GM12878 (cell line): ENCODE results near the gene MFAP3L.

Experiments
- CEBPB ChIP-seq, 2 experiments: fragments of 150-350 bp in 1 of 2; IDR thresholded peaks; 2 replicates each; pipeline ENCODE4 v1.6.1; 2012 to 2014; ENCODE audit warnings: low read depth in 2 of 2, low read length in 2 of 2, borderline replicate concordance in 1 of 2, inconsistent platforms in 1 of 2
- CREB1 ChIP-seq: IDR thresholded peaks from 2 replicates; pipeline ENCODE4 v1.6.1; 2012; ENCODE audit warnings: low read depth, mild to moderate bottlenecking, inconsistent platforms
- KDM1A ChIP-seq: fragments of 200-600 bp; sonication (generic); IDR thresholded peaks from 2 replicates; pipeline ENCODE4 v1.6.1; 2016; ENCODE audit warnings: borderline replicate concordance
- SP1 ChIP-seq: IDR thresholded peaks from one replicate; pipeline ENCODE4 v1.6.1; 2011; ENCODE audit warnings: low read depth, low read length
- SPI1 ChIP-seq: IDR thresholded peaks from 2 replicates; pipeline ENCODE4 v1.6.1; 2011; ENCODE audit warnings: low read depth, mild to moderate bottlenecking, low read length, moderate library complexity, borderline replicate concordance; ENCODE audit not compliant: insufficient read depth
- SRF ChIP-seq, 2 experiments: IDR thresholded peaks; 2 replicates each; pipeline ENCODE4 v1.6.1; 2011; ENCODE audit warnings: low read depth in 2 of 2, low read length in 2 of 2, mild to moderate bottlenecking in 1 of 2, moderate library complexity in 1 of 2
- TF ChIP-seq, protein P1 (sequence below): fragments of 150-350 bp; IDR thresholded peaks from 2 replicates; pipeline ENCODE4 v1.6.1; 2014; ENCODE audit warnings: mild to moderate bottlenecking, low read depth, low read length
- TF ChIP-seq, protein P2 (sequence below): fragments of 450-650 bp; IDR thresholded peaks from 2 replicates; pipeline ENCODE4 v1.6.1; 2016; ENCODE audit warnings: mild to moderate bottlenecking, moderate library complexity, borderline replicate concordance
- TF ChIP-seq, protein P3 (sequence below), 3 experiments: IDR thresholded peaks in 2 of 3; conservative IDR thresholded peaks in 1 of 3; 2 replicates each; pipeline ENCODE4 v1.5.1; 2011; ENCODE audit warnings: low read depth in 3 of 3, low read length in 3 of 3, mild to moderate bottlenecking in 3 of 3, control low read depth in 2 of 3, moderate library complexity in 2 of 3, inconsistent platforms in 1 of 3, mixed read lengths in 1 of 3; ENCODE audit not compliant: control insufficient read depth in 2 of 3, insufficient read depth in 1 of 3; ENCODE audit errors: extremely low read depth in 1 of 3
- TF ChIP-seq, protein P4 (sequence below): IDR thresholded peaks from 2 replicates; pipeline ENCODE4 v1.6.1; 2012; ENCODE audit warnings: low read depth, low read length, improper control_type of control experiment
- TF ChIP-seq, protein P5 (sequence below): fragments of 450-650 bp; IDR thresholded peaks from 2 replicates; pipeline ENCODE4 v1.6.1; 2017; ENCODE audit warnings: mild to moderate bottlenecking, moderate library complexity
- TF ChIP-seq, protein P6 (sequence below): IDR thresholded peaks from 2 replicates; pipeline ENCODE4 v1.6.1; 2012; ENCODE audit warnings: low read length, inconsistent platforms

DNA sequence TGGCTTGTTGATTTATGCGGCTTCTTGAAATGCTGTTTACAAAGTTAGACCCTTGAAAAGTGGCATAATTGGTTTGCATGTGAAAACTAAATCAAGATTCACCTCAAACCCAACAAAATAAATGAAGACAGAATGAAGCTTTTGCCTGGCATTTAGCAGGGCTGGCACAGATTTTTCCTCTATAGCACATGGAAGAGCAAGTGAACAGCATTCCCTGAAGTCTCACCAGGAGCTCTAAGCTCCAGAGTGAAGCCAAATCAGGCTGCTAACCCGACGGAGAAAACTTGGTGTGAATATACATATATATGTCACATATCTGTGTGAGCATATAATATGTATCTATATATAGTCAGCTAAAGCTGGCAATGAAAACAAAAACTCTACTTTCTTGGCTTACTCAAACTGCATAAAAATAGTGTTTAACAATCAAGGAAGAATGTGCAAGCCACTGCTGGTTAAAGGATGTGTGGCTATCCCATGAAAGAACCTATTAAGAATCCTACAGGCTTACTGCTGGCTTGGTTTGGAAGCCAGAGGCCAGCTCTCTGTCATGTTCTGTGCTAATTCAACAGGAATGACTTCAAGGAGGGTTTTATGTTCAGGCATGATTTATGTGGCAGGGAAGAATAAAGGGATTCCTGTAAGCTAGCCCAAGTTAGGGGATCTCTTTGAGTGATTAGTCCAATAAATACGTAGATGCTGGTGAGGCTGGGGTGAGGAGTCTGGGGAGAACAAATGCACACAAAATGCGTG is 69.9 kb downstream of the MFAP3L start:
- TF ChIP-seq, protein P1, sequence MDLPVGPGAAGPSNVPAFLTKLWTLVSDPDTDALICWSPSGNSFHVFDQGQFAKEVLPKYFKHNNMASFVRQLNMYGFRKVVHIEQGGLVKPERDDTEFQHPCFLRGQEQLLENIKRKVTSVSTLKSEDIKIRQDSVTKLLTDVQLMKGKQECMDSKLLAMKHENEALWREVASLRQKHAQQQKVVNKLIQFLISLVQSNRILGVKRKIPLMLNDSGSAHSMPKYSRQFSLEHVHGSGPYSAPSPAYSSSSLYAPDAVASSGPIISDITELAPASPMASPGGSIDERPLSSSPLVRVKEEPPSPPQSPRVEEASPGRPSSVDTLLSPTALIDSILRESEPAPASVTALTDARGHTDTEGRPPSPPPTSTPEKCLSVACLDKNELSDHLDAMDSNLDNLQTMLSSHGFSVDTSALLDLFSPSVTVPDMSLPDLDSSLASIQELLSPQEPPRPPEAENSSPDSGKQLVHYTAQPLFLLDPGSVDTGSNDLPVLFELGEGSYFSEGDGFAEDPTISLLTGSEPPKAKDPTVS = no peak
- TF ChIP-seq, protein P2, sequence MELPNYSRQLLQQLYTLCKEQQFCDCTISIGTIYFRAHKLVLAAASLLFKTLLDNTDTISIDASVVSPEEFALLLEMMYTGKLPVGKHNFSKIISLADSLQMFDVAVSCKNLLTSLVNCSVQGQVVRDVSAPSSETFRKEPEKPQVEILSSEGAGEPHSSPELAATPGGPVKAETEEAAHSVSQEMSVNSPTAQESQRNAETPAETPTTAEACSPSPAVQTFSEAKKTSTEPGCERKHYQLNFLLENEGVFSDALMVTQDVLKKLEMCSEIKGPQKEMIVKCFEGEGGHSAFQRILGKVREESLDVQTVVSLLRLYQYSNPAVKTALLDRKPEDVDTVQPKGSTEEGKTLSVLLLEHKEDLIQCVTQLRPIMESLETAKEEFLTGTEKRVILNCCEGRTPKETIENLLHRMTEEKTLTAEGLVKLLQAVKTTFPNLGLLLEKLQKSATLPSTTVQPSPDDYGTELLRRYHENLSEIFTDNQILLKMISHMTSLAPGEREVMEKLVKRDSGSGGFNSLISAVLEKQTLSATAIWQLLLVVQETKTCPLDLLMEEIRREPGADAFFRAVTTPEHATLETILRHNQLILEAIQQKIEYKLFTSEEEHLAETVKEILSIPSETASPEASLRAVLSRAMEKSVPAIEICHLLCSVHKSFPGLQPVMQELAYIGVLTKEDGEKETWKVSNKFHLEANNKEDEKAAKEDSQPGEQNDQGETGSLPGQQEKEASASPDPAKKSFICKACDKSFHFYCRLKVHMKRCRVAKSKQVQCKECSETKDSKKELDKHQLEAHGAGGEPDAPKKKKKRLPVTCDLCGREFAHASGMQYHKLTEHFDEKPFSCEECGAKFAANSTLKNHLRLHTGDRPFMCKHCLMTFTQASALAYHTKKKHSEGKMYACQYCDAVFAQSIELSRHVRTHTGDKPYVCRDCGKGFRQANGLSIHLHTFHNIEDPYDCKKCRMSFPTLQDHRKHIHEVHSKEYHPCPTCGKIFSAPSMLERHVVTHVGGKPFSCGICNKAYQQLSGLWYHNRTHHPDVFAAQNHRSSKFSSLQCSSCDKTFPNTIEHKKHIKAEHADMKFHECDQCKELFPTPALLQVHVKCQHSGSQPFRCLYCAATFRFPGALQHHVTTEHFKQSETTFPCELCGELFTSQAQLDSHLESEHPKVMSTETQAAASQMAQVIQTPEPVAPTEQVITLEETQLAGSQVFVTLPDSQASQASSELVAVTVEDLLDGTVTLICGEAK = no peak
- TF ChIP-seq CEBPB (IDR thresholded peaks at IDR 0.05; ENCODE audit: borderline replicate concordance in 1 of 2, low read depth in 2 of 2, low read length in 2 of 2) (no peak), SP1 (no peak), KDM1A (no peak), SRF (IDR thresholded peaks at IDR 0.05; ENCODE audit: low read depth in 2 of 2, low read length in 2 of 2) (no peak), CREB1 (no peak), SPI1 (no peak)
- TF ChIP-seq, protein P3, sequence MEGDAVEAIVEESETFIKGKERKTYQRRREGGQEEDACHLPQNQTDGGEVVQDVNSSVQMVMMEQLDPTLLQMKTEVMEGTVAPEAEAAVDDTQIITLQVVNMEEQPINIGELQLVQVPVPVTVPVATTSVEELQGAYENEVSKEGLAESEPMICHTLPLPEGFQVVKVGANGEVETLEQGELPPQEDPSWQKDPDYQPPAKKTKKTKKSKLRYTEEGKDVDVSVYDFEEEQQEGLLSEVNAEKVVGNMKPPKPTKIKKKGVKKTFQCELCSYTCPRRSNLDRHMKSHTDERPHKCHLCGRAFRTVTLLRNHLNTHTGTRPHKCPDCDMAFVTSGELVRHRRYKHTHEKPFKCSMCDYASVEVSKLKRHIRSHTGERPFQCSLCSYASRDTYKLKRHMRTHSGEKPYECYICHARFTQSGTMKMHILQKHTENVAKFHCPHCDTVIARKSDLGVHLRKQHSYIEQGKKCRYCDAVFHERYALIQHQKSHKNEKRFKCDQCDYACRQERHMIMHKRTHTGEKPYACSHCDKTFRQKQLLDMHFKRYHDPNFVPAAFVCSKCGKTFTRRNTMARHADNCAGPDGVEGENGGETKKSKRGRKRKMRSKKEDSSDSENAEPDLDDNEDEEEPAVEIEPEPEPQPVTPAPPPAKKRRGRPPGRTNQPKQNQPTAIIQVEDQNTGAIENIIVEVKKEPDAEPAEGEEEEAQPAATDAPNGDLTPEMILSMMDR (IDR thresholded peaks at IDR 0.05 in 2 of 3, conservative IDR thresholded peaks at IDR 0.05 in 1 of 3; ENCODE audit: control insufficient read depth in 2 of 3, extremely low read depth in 1 of 3, insufficient read depth in 1 of 3, low read depth in 3 of 3, low read length in 3 of 3) = no peak
- TF ChIP-seq, protein P4, sequence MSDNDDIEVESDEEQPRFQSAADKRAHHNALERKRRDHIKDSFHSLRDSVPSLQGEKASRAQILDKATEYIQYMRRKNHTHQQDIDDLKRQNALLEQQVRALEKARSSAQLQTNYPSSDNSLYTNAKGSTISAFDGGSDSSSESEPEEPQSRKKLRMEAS = no peak
- TF ChIP-seq, protein P5, sequence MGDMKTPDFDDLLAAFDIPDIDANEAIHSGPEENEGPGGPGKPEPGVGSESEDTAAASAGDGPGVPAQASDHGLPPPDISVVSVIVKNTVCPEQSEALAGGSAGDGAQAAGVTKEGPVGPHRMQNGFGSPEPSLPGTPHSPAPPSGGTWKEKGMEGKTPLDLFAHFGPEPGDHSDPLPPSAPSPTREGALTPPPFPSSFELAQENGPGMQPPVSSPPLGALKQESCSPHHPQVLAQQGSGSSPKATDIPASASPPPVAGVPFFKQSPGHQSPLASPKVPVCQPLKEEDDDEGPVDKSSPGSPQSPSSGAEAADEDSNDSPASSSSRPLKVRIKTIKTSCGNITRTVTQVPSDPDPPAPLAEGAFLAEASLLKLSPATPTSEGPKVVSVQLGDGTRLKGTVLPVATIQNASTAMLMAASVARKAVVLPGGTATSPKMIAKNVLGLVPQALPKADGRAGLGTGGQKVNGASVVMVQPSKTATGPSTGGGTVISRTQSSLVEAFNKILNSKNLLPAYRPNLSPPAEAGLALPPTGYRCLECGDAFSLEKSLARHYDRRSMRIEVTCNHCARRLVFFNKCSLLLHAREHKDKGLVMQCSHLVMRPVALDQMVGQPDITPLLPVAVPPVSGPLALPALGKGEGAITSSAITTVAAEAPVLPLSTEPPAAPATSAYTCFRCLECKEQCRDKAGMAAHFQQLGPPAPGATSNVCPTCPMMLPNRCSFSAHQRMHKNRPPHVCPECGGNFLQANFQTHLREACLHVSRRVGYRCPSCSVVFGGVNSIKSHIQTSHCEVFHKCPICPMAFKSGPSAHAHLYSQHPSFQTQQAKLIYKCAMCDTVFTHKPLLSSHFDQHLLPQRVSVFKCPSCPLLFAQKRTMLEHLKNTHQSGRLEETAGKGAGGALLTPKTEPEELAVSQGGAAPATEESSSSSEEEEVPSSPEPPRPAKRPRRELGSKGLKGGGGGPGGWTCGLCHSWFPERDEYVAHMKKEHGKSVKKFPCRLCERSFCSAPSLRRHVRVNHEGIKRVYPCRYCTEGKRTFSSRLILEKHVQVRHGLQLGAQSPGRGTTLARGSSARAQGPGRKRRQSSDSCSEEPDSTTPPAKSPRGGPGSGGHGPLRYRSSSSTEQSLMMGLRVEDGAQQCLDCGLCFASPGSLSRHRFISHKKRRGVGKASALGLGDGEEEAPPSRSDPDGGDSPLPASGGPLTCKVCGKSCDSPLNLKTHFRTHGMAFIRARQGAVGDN = no peak
- TF ChIP-seq, protein P6, sequence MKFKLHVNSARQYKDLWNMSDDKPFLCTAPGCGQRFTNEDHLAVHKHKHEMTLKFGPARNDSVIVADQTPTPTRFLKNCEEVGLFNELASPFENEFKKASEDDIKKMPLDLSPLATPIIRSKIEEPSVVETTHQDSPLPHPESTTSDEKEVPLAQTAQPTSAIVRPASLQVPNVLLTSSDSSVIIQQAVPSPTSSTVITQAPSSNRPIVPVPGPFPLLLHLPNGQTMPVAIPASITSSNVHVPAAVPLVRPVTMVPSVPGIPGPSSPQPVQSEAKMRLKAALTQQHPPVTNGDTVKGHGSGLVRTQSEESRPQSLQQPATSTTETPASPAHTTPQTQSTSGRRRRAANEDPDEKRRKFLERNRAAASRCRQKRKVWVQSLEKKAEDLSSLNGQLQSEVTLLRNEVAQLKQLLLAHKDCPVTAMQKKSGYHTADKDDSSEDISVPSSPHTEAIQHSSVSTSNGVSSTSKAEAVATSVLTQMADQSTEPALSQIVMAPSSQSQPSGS = no peak
